OCI-LY3 (cell line): Measurements from ENCODE around the gene AHCYL1.

Experiments
- CTCF ChIP-seq: fragments of 200-600, 300-600 bp; sonication (generic); IDR thresholded peaks from 2 replicates; pipeline ENCODE4 v1.5.1; 2014; ENCODE audit warnings: antibody characterized with exemption, low read length, low read depth
- EZH2phosphoT487 ChIP-seq: fragments of 200-600 bp; shearing (Covaris generic); IDR thresholded peaks from 2 replicates; pipeline ENCODE4 v1.6.1; 2018; ENCODE audit warnings: antibody characterized with exemption, mixed run types, low read depth

- TF ChIP-seq CTCF (no peak), EZH2phosphoT487 (no peak)
Measured at GRCh38 chr1:110005971-110006370, 21.4 kb downstream of the AHCYL1 start.
